ENCODE measurements around the gene CHAMP1.
A peak's percentile ranks its signal among the peaks of the same experiment; 100 is the strongest.

The CHAMP1 gene

DNA sequence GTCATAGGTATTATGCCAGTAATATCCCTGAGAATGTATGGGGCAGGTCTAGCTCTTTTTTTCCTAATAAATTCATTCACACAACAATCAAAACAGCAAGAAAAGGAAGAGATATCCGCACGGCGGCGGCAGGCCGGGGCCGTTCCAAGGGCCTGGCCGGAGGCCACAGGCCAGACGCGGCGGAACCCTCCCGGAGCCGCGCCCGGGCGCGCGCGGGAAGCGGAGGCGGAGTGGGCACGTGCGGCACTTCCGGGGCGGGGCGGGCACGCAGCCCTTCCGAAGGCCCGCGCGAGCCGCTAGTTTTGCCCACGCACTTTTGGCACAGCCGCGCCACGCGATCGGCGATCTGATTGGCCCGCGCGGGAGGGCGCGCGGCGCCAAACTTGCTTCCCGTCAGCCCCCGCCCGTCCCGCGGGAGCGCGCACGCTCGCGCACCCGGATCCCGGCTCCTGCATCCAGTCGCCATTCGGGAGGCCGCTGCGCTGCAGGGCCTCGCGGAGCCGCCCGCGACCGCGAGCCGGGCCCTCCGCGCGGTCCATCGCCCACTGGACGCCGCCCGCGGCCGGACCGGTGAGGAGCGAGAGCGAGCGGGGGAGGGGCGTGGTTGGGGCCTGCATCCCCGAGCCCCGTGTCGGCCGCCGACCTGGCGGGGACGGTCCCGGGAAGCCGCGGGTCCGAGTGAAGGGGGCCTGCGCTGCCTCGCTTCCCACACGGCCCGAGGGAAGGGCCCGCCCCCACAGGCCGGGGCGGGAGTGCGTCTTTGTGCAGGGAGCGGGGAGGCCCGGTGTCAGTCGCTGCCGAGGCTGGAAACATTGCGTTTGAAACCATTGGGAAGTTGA, at the start of gene CHAMP1:
CHAMP1 (plus strand) TSS at position 430 of the 839 bp plus-strand sequence. CDS start 9,340 bp downstream, outside the sequence.
- DNase-seq = peak; percentile 88

- no peak for DNase-seq
Measured at GRCh38 chr13:114264886-114265611, 49.3 kb upstream of the CHAMP1 start.

- no peak for DNase-seq
Measured at GRCh38 chr13:114266241-114266640, 48.1 kb upstream of the CHAMP1 start.

DNA sequence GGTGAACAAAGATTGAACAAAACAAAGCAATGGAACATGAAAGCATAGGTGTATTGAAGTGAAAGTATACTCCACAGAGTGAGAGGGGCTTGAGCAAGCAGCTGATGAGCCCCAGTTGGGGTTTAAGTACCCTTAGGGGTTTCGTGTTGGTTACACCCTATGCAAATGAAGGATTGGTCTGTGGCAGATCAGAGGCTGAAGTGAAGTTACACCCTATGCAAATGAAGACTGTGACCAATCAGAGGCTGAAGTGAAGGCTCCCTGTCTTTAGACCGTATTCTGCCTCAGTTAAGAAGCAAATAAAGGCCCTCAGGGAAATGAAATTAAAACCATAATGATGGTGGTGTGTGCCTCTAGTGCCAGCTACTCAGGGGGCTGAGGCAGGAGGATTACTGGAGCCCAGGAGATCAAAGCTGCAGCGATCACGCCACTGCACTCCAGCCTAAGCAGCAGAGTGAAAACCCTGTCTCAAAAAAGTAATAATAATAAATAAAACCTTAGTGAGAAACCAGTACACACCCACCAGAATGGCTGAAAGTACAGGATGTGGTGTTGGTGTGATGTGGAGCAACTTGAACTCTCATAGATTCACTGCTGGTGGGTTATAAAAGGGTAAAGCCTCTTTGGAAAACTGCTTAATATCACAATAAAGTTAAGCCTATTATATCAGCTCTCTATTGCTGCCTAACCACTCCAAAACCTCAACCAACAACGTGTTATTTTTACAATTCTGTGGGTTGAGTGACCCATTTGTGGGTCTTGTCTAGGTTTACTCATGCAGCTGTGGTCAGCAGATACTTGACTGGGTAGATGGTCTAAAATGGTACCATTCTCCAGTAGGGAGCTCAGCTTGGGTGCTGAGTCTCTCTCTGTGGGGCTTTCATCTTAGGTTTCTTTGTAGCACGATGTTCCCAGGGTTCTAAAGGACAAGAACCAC, 45.7 kb upstream of the CHAMP1 start:
- DNase-seq = no peak

GRCh38 chr13:114269281-114269770, 45.0 kb upstream of the CHAMP1 start:
- DNase-seq = no peak

DNA sequence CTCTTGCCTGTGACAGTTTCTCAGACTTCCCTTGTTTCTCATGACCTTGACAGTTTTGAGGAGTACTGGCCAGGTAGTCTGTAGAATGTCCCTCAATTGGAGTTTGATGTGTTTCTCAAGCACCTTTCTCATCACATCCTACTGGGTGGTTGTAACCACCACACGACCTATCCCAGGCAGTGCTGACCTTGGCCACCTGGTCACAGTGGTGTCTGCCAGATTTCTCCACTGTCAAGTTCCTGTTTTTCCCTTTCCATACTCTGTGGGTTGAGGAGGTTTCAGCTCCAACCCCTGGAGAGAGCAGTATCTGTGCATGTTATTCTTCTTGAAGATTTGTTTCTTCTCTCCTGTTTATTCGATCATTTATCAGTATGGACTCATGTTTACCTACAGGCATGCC, 41.3 kb upstream of the CHAMP1 start:
- DNase-seq = no peak

GRCh38 chr13:114275304-114275703, 39.0 kb upstream of the CHAMP1 start:
- no peak for DNase-seq

GRCh38 chr13:114279146-114279545, 35.2 kb upstream of the CHAMP1 start:
- DNase-seq = no peak

- DNase-seq = no peak
Measured at GRCh38 chr13:114279758-114280355, 34.4 kb upstream of the CHAMP1 start.

DNA sequence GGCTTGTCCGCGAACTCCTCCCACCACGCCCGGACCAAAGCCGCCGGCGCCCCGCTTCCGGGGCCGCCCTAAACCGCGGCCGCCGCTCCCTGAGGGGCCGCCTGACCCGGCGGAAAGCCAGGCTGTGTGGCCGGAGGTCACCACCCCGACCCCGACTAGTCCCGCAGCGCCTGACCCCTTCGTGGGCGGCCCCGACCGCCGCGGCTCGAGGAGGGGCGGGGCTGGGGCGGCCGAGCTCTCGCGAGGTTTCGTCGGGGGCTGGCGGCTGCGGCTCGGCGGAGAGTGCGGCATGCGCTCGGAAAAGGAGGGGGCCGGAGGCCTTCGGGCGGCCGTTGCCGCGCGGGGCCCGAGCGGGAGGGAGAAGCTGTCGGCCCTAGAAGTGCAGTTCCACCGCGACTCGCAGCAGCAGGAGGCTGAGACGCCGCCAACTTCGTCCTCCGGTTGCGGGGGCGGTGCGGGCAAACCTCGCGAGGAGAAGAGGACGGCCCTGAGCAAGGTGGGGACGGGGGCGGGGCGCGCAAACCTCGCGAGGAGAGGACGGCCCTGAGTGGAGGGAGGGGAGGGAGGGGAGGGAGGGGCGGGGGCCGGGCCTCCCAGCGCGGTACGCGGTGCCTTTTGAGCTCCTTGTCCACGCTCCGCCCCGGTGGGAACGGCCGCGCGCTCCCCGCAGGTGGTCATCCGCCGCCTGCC, 32.8 kb upstream of the CHAMP1 start, which contains the start of gene UPF3A:
UPF3A (plus strand) TSS at position 251 of the 690 bp plus-strand sequence; CDS start at position 290, 39 bp downstream.
- peak; percentile 75 for DNase-seq

GRCh38 chr13:114282041-114282670, 32.1 kb upstream of the CHAMP1 start:
- DNase-seq = peak; percentile 62

- no peak for DNase-seq
Measured at GRCh38 chr13:114283576-114283975, 30.7 kb upstream of the CHAMP1 start.

GRCh38 chr13:114284680-114285079, 29.6 kb upstream of the CHAMP1 start:
- DNase-seq = no peak

GRCh38 chr13:114285166-114285808, 29.0 kb upstream of the CHAMP1 start:
- no peak for DNase-seq

DNA sequence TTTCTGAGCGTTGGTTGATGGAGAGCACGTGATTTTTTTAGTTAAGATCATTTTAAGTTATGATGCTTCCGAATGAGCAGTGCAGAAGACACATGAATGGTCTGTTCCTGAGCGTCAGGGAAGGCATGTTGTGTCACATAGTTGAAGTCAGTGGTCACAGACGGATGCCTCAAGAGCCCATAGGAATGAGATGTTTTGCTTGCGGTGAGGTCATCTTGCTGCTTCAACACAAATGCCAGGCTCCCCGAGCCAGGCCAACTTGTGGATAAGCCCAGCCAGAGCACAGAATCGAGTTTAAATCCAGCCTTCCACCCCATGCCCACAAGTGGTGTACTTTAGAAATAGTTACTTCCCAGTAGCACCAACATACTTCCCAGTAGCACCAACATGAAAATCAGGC, 27.5 kb upstream of the CHAMP1 start:
- no peak for DNase-seq

DNA sequence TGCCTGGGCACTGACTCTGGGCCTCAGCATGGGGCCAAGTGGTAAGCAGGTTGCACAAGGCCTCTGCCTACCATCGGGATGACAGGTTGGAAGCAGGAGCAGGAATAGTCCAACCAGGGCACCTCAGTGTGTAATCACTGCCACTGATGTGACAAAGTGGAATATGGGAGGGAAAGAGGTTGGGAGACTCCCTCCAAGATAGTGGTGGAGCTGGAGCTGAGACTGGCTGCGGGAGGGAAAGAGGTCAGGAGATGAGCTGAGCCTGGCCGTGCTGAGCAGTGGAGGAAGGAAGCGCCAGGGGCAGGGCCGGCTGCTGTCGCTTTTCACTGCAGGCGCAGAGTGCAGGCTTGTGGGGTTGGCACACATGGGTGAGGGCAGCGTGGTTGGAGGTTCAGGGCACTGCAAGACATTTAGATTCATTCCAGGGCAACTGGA, 26.1 kb upstream of the CHAMP1 start:
- DNase-seq = no peak

DNA sequence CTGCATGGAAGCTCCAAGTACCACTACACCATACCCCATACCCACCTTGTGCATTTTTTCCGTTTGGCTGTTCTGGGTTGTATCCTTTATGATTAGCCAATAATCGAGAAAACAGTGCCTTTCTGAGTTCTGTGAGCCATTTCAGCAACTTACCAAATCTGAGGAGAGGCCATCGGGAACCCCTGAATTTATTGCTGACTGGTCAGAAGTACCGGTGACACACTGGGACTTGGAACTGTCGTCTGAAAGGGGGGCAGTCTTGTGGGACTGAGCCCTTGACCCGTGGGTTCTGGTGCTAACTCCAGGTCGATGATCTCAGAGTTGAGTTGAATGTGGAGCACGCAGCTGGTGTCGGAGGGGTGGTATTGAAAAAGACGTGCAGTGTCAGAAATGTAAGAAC, 17.9 kb upstream of the CHAMP1 start:
- DNase-seq = no peak

GRCh38 chr13:114296902-114297301, 17.4 kb upstream of the CHAMP1 start:
- no peak for DNase-seq

DNA sequence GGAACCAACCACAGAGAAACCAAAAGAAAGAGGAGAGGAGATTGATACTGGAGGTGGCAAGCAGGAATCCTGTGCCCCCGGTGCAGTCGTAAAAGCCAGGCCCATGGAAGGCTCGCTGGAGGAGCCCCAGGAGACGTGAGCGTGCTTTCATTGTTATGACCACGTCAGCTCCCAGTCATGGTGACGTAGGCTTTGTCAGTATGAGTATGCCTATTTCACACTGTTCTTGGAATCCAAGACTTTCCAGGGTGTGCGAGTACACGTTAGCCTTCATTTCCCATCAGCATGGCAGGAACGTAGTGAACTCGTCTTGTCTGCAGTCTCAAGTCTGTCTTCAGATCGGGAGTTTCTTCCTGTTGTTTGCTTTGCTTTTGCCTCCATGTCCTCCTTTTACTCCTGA, 15.4 kb upstream of the CHAMP1 start:
- DNase-seq = no peak

DNA sequence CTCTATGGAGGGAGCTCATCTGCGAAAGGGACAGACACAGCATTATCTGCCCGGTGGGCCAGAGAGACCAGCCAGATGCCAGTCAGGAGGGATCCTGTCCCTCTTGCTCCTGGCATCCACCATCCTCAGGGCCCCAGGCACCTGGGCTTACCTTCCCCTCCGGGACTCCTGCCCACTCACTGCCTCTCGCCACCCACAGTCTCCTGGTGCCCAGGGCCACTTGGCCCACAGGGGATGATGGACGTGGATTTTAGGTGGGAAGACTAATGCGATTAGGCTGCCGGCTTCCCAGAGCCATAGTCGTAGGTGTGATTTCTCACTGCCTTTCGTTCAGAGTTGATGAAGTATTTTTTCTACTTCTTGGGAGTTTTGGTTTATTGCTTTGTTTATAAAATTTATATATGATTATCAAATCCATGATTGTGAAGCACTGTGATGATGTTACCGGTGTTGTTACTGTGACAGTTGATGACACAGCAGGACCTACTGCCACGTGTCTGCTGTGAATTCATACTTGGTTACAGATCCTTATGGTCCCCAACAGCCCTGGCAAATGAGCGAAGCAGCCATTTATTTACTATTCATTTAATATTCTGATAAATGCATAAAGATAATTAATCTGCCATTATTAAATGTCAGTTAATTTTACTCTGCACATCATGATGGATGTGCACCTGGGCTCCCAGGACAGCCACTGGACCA, 14.5 kb upstream of the CHAMP1 start:
- DNase-seq = no peak
